ENCODE measurements around the gene DHRS13.

DHRS13 gene

DNA sequence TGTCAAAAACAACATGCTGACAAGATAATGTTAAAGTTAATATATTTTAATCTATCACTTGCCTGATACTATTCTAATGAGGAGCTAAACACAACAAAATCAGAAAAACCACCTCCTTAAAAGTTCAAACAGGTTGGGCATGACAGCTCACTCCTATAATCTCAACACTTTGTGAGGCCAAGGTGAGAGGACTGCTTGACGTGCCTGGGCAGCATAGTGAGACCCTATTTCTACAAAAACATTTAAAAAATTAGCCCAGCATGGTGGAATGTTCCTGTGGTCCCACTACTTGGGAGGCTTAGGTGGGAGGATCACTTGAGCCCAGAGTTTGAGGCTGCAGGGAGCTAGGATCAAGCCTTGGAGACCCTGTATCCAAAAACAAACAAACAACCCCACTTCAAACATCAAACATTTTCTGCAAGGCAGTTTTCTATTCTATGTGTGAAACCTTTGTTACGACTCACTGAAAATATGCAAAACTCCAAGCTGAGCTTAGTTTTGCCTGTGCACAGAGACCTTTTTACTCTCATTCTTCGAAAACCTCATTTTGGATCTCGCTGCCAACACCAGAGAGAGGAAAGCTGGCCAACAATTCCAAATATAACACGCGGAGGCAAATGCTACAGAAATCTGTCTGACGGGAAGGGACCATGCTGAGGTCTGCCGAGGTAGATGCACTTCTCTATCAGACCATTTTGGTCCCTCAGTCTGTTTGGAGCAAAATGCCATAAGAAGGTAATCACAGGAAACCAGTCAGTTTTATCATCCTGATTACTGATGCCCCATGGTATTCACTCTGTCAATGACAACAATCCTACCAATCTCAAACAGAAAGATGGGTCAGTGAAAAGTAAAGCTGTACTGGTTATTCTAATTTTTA, 42.2 kb upstream of the DHRS13 start:
- no peak overlapping the region for H3K4me3 ChIP-seq (ENCODE audit: low read depth, low read length)
- no peak for DNase-seq (ENCODE audit: low read depth)
- TF ChIP-seq, protein P1, sequence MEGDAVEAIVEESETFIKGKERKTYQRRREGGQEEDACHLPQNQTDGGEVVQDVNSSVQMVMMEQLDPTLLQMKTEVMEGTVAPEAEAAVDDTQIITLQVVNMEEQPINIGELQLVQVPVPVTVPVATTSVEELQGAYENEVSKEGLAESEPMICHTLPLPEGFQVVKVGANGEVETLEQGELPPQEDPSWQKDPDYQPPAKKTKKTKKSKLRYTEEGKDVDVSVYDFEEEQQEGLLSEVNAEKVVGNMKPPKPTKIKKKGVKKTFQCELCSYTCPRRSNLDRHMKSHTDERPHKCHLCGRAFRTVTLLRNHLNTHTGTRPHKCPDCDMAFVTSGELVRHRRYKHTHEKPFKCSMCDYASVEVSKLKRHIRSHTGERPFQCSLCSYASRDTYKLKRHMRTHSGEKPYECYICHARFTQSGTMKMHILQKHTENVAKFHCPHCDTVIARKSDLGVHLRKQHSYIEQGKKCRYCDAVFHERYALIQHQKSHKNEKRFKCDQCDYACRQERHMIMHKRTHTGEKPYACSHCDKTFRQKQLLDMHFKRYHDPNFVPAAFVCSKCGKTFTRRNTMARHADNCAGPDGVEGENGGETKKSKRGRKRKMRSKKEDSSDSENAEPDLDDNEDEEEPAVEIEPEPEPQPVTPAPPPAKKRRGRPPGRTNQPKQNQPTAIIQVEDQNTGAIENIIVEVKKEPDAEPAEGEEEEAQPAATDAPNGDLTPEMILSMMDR (IDR thresholded peaks at IDR 0.05; ENCODE audit: low read depth, low read length) = no peak
- no peak for TF ChIP-seq MYC (IDR thresholded peaks at IDR 0.05; ENCODE audit: low read depth, low read length)
- TF ChIP-seq, protein P2, sequence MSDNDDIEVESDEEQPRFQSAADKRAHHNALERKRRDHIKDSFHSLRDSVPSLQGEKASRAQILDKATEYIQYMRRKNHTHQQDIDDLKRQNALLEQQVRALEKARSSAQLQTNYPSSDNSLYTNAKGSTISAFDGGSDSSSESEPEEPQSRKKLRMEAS (IDR thresholded peaks at IDR 0.05; ENCODE audit: low read depth, low read length) = no peak
- TF ChIP-seq POLR2A (IDR thresholded peaks at IDR 0.05; ENCODE audit: extremely low read depth, insufficient read length) = no peak

DNA sequence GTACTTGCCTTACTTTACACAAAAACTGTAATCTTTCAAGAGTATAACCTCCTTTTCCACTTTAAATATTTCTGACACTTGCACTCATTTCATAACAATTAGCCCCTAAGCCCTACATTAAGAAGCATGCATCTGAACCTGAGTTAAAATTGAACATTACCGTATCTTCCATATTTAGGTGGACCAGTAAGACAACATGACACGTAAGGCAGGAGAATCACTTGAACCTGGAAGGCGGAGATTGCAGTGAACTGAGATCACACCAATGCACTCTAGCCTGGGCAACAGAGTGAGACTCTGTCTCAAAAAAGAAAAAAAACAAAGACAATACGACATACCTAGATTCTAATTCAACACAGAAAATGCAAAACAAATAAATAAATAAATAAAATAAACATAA, 41.5 kb upstream of the DHRS13 start:
- no peak for TF ChIP-seq MYC (IDR thresholded peaks at IDR 0.05; ENCODE audit: low read depth, low read length)
- TF ChIP-seq, protein P2 (IDR thresholded peaks at IDR 0.05; ENCODE audit: low read depth, low read length) = no peak
- TF ChIP-seq POLR2A (IDR thresholded peaks at IDR 0.05; ENCODE audit: extremely low read depth, insufficient read length) = no peak
- TF ChIP-seq, protein P1 (IDR thresholded peaks at IDR 0.05; ENCODE audit: low read depth, low read length) = no peak
- no peak overlapping the region for H3K4me3 ChIP-seq (ENCODE audit: low read depth, low read length)

DNA sequence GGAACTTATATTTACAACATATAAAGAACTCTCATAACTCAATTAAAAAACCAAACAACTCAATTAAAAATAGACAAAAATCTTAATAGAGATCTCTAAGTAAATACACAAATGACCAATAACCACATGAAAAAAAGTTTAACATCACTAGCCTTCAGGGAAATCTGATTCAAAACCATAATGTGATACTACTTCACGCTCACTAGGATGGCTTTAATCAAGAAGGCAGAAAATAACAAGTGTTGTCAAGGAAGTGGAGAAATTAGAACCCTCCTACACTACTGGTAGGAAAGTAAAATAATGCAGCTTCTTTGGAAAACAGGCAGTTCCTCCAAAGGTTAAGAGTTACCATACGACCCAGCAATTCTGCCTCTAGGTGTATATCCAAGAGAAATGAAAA, 40.0 kb upstream of the DHRS13 start:
- TF ChIP-seq, protein P2 (IDR thresholded peaks at IDR 0.05; ENCODE audit: low read depth, low read length) = no peak
- no peak for TF ChIP-seq MYC (IDR thresholded peaks at IDR 0.05; ENCODE audit: low read depth, low read length)
- DNase-seq (ENCODE audit: low read depth) = no peak
- H3K4me3 ChIP-seq (ENCODE audit: low read depth, low read length) = no peak overlapping the region

More for the DNA sequence above, 41.5 kb upstream of the DHRS13 start:
- no peak for DNase-seq (ENCODE audit: low read depth)

DNA sequence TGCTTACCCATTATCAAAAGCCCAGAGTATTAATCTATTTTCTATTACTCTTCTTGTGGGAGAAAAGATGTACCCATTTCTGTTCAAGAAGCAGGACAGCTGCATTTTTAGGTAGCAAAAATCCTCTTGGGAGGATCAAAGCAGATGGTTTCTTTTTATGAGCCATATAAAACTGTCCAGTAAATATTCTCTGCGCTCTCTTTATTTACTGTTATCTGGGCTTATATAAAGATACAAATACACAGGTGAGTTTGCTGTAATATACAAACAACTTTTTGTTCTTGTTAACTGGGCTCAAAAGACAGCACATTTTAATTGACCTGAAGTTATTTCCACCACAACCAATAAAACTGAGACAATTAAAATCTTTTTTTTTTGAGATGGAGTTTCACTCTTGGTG, 38.4 kb upstream of the DHRS13 start:
- no peak for TF ChIP-seq MYC (IDR thresholded peaks at IDR 0.05; ENCODE audit: low read depth, low read length)
- no peak for TF ChIP-seq POLR2A (IDR thresholded peaks at IDR 0.05; ENCODE audit: extremely low read depth, insufficient read length)
- TF ChIP-seq, protein P2 (IDR thresholded peaks at IDR 0.05; ENCODE audit: low read depth, low read length) = no peak
- TF ChIP-seq, protein P1 (IDR thresholded peaks at IDR 0.05; ENCODE audit: low read depth, low read length) = no peak
- no peak overlapping the region for H3K4me3 ChIP-seq (ENCODE audit: low read depth, low read length)
- DNase-seq (ENCODE audit: low read depth) = no peak

DNA sequence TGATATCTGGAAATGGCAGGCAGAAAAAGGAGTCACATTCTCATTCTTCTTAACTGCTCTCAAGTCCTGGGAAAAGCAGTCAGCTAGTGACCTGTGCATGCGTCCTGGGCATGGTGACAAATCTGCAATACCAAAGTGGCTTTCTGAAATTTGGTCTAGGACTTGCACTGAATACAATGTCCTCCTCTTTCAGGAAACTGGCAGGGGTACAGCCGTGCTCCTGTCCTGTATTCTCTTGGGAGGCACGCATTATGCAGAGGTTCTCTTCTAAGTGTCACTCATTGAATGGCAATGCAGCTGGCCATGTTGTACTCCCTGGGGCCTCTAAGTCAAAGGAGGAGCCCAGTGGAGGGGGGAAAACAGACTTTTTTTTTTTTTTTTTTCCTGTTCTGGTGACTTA, 37.8 kb upstream of the DHRS13 start:
- no peak for TF ChIP-seq MYC (IDR thresholded peaks at IDR 0.05; ENCODE audit: low read depth, low read length)
- TF ChIP-seq POLR2A (IDR thresholded peaks at IDR 0.05; ENCODE audit: extremely low read depth, insufficient read length) = no peak
- TF ChIP-seq, protein P1 (IDR thresholded peaks at IDR 0.05; ENCODE audit: low read depth, low read length) = no peak
- TF ChIP-seq, protein P2 (IDR thresholded peaks at IDR 0.05; ENCODE audit: low read depth, low read length) = no peak

DNA sequence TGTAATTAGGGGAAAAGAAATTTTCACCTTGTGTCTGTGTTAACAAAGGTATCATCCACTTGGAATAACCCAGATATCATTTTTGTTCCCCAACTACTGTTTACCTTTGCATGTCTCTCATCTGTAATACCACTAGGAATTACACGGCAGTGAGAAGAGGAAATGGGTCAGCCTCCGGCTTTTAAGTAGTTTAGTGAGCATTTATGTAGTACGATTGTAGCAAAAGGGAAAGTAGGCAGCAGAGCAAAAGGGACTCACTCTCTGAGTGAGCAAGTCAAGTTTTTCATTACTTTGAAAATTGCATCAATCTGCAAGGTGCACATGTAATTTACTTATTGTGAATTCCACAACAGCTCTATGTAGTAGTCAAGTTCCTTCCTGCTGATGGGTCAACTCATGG, 37.3 kb upstream of the DHRS13 start:
- TF ChIP-seq, protein P1 (IDR thresholded peaks at IDR 0.05; ENCODE audit: low read depth, low read length) = no peak
- TF ChIP-seq POLR2A (IDR thresholded peaks at IDR 0.05; ENCODE audit: extremely low read depth, insufficient read length) (no peak), MYC (IDR thresholded peaks at IDR 0.05; ENCODE audit: low read depth, low read length) (no peak)
- DNase-seq (ENCODE audit: low read depth) = no peak
- no peak overlapping the region for H3K4me3 ChIP-seq (ENCODE audit: low read depth, low read length)

More for the DNA sequence above, 37.8 kb upstream of the DHRS13 start:
- H3K4me3 ChIP-seq (ENCODE audit: low read depth, low read length) = no peak overlapping the region
- peak; percentile 46 for DNase-seq (ENCODE audit: low read depth)
